Adrenal gland (tissue), 12 donors: ENCODE data around the gene TMCO2. TPM values are rescaled to one million over a fixed set of nuclear protein-coding genes. Genes with fewer than 3 reads are reported as not detected.

Experiments used
- DNase-seq, 7 donors: peaks; one replicate each; pipeline ENCODE4 v3.0.0-alpha.2; 2019 to 2020
- H3K27ac ChIP-seq, 5 donors: fragments of 200-600 bp; sonication (generic) in 4 of 5; 1 replicate in 3 of 5; 2 replicates in 2 of 5; pipeline versions ENCODE4 v1.5.1 to v1.8.0; 2016 to 2020; ENCODE audit warnings: mild to moderate bottlenecking in 1 of 5
- H3K27me3 ChIP-seq: fragments of 200-600 bp; 2 replicates; pipeline ENCODE4 v1.8.0; 2021
- H3K36me3 ChIP-seq, 2 donors: fragments of 200-600 bp; replicated peaks in 1 of 2; 1 replicate in 1 of 2; 2 replicates in 1 of 2; pipeline versions ENCODE4 v1.5.1 to v1.8.0; 2018 to 2022
- H3K4me1 ChIP-seq, 2 donors: fragments of 200-600 bp; replicated peaks in 1 of 2; 1 replicate in 1 of 2; 2 replicates in 1 of 2; pipeline versions ENCODE4 v1.5.1 to v1.8.0; 2018 to 2021
- H3K4me3 ChIP-seq, 4 donors: fragments of 200-600 bp; sonication (generic) in 3 of 4; one replicate each; pipeline ENCODE4 v1.5.1; 2016 to 2018
- H3K9me3 ChIP-seq, 3 donors: fragments of 200-600 bp; sonication (generic) in 1 of 3; replicated peaks in 1 of 3; 1 replicate in 2 of 3; 2 replicates in 1 of 3; pipeline versions ENCODE4 v1.5.1 to v1.8.0; 2016 to 2021
- CTCF ChIP-seq, 6 experiments: fragments of 450-650 bp in 4 of 6; fragments of 200-600 bp in 2 of 6; sonication (generic) in 1 of 6; IDR thresholded peaks; 1 replicate in 5 of 6; 2 replicates in 1 of 6; pipeline versions ENCODE4 v1.5.1 to v1.8.0; 2016 to 2021; ENCODE audit warnings: antibody characterized with exemption in 6 of 6, mild to moderate bottlenecking in 2 of 6, moderate library complexity in 1 of 6
- POLR2A ChIP-seq, 2 donors: fragments of 450-650 bp; IDR thresholded peaks; one replicate each; pipeline ENCODE4 v1.6.1; 2017; ENCODE audit warnings: antibody characterized with exemption in 2 of 2, mild to moderate bottlenecking in 2 of 2, moderate library complexity in 1 of 2
- WGBS, 4 donors: extraction: QIAGEN DNeasy Blood & Tissue Kit in 2 of 4; methylation state at CpG; one replicate each; pipeline versions ENCODE4 v1.1.5 to v1.1.7; 2013 to 2017; 5-methylcytosine and 5-hydroxymethylcytosine counted together
- intact Hi-C, 2 donors: fragments of 100-400 bp; cut with DNase I; formaldehyde crosslinking; loops; one replicate each; pipeline versions ENCODE4 v1.14.1 to v1.15.0; 2022 to 2023
- polyA plus RNA-seq, 3 donors: library from polyadenylated mRNA; stranded (reverse); fragments of 200-250 nt in 2 of 3; fragments of 350-450 nt in 1 of 3; fragmentation: Illumina TruSeq in 1 of 3; extraction: RNeasy Lipid Tissue Mini Kit (QIAGEN cat#74804) in 1 of 3; gene quantifications; one replicate each; pipeline ENCODE4 v1.2.3, GENCODE V29; 2013 to 2014
- total RNA-seq, 9 donors: library from RNA; depleted of rRNA in 4 of 9; stranded (reverse); fragments of >200 nt in 4 of 9; fragments of 120-200 nt in 1 of 9; fragmentation: NEBNext Ultra II Directional in 1 of 9; extraction: Animal tissue kit (Norgen Biotek cat#: 25700) in 1 of 9; gene quantifications; one replicate each; pipeline versions ENCODE4 v1.1.0 to v1.2.4, GENCODE V29; 2013 to 2023
- donor health status: healthy with polysubstance abuse.
- donor health status: Bipolar disorder and iron deficiency.
- donor health status: DM: yes; HTN: yes; CAD: no.
- donor health status: DM: no; HTN: no; CAD: no.
- donor health status: DM: no; HTN: no; CAD: no.
- donor health status: DM: yes; HTN: yes; CAD: no.

The TMCO2 gene
- total and polyA plus RNA-seq, 12 donors, result not detected

GRCh38 chr1:40252601-40253000 lies 4.9 kb downstream of the TMCO2 start:
- Histone ChIP-seq H3K9me3 (no peaks in the 10 kb centered on the region), H3K36me3 (no peaks in the 10 kb centered on the region), H3K4me1 (peaks cover 11 to 13% of the 10 kb centered on the region in 2 donors), H3K4me3 (no peak overlapping the region), H3K27ac (no peak overlapping the region), H3K27me3 (no peaks in the 10 kb centered on the region)
- WGBS, 4 donors, result 75 to 96% (median 84%) methylated on average over 2 of the region's 2 CpGs
- TF ChIP-seq POLR2A (IDR thresholded peaks at IDR 0.05), result no peak
- no peak for TF ChIP-seq CTCF (IDR thresholded peaks at IDR 0.05)
- no peak for DNase-seq
- intact Hi-C loops, result loop anchor here in 1 of 2 donors (10.0 kb wide), 1 partner anchor 88 kb away; the partner anchor contains the start of gene RLF

GRCh38 chr1:40255231-40255630 lies 7.5 kb downstream of the TMCO2 start:
- intact Hi-C loops, result loop anchor here in 1 of 2 donors (10.0 kb wide), 1 partner anchor 90 kb away; the partner anchor contains the start of gene RLF
- H3K4me3 ChIP-seq, result no peak overlapping the region
- no peak for DNase-seq
- no peaks in the 10 kb centered on the region for H3K9me3 ChIP-seq
- no peaks in the 10 kb centered on the region for H3K27me3 ChIP-seq
- H3K36me3 ChIP-seq, result peaks cover 0 to 3% of the 10 kb centered on the region in 2 donors
- no peak overlapping the region for H3K27ac ChIP-seq
- H3K4me1 ChIP-seq, result peaks cover 17 to 29% of the 10 kb centered on the region in 2 donors
- TF ChIP-seq CTCF (IDR thresholded peaks at IDR 0.05), result no peak
- TF ChIP-seq POLR2A (IDR thresholded peaks at IDR 0.05), result no peak

- 65 to 73% (median 70%) methylated on average over 6 of the region's 6 CpGs for WGBS, 4 donors
- peak overlapping the region in 1 of 4 donors; percentile 82 for H3K4me3 ChIP-seq
- H3K9me3 ChIP-seq, result no peaks in the 10 kb centered on the region
- TF ChIP-seq POLR2A (IDR thresholded peaks at IDR 0.05), result no peak
- TF ChIP-seq CTCF (IDR thresholded peaks at IDR 0.05), result no peak
- H3K36me3 ChIP-seq, result peaks cover 0 to 16% of the 10 kb centered on the region in 2 donors
- H3K27ac ChIP-seq, result peak overlapping the region in 1 of 5 donors; percentile 87
- intact Hi-C loops, result loop anchor here in 1 of 2 donors (10.0 kb wide), 1 partner anchor 92 kb away; the partner anchor contains the start of gene RLF
- peaks cover 17 to 36% of the 10 kb centered on the region in 2 donors for H3K4me1 ChIP-seq
- DNase-seq, result no peak
- H3K27me3 ChIP-seq, result no peaks in the 10 kb centered on the region
These were observed 8.8 kb downstream of the TMCO2 start for GRCh38 chr1:40256401-40257084.

- intact Hi-C loops, result loop anchor here in 1 of 2 donors (10.0 kb wide), 1 partner anchor 92 kb away; the partner anchor contains the start of gene RLF
- Histone ChIP-seq H3K4me1 (peaks cover 17 to 43% of the 10 kb centered on the region in 2 donors), H3K4me3 (peak overlapping the region; percentile 44 to 83 (median 78)), H3K9me3 (no peaks in the 10 kb centered on the region), H3K36me3 (peaks cover 0 to 24% of the 10 kb centered on the region in 2 donors), H3K27ac (peak overlapping the region; percentile 83 to 96 (median 88)), H3K27me3 (no peaks in the 10 kb centered on the region)
- DNase-seq, result peak in 2 of 7 donors; percentile 30 to 58
- 0 to 2% (median 1%) methylated on average over 13 to 16 of the region's 16 CpGs for WGBS, 4 donors
- no peak for TF ChIP-seq CTCF (IDR thresholded peaks at IDR 0.05)
- TF ChIP-seq POLR2A (IDR thresholded peaks at IDR 0.05), result no peak
These were observed 9.6 kb downstream of the TMCO2 start for GRCh38 chr1:40257313-40257687.
